K562 (cell line): ENCODE results near the gene ZNF613. TPM values are rescaled to one million over a fixed set of nuclear protein-coding genes. Genes with fewer than 3 reads are reported as not detected.

Source experiments
- ARID1B ChIP-seq: fragments of 450-650 bp; IDR thresholded peaks from 2 replicates; pipeline ENCODE4 v1.6.1; 2016; ENCODE audit warnings: antibody characterized with exemption, mild to moderate bottlenecking, inconsistent platforms
- ESRRB ChIP-seq: fragments of 250-450 bp; sonication (Bioruptor Pico); IDR thresholded peaks from 2 replicates; pipeline ENCODE4 v1.5.0; 2020; ENCODE audit warnings: mild to moderate bottlenecking, moderate library complexity, borderline replicate concordance
- FOXA1 ChIP-seq: fragments of 450-650 bp; IDR thresholded peaks from 2 replicates; pipeline ENCODE4 v1.6.1; 2016; ENCODE audit warnings: mild to moderate bottlenecking, borderline replicate concordance
- FOXJ2 ChIP-seq: fragments of 200-800 bp; sonication (Bioruptor generic); IDR thresholded peaks from 2 replicates; pipeline ENCODE4 v1.6.1; 2016; ENCODE audit warnings: missing genetic modification characterization, missing compliant biosample characterization
- HDGF ChIP-seq: fragments of 450-650 bp; IDR thresholded peaks from 2 replicates; pipeline ENCODE4 v1.6.1; 2016
- HEY1 ChIP-seq: fragments of 250-450 bp; sonication (Bioruptor Pico); IDR thresholded peaks from 2 replicates; pipeline ENCODE4 v1.5.0; 2020; ENCODE audit warnings: mild to moderate bottlenecking, moderate library complexity, borderline replicate concordance
- HIVEP1 ChIP-seq: fragments of 250-450 bp; sonication (Bioruptor Pico); IDR thresholded peaks from 2 replicates; pipeline ENCODE4 v1.4.0; 2020; ENCODE audit warnings: mild to moderate bottlenecking
- HNRNPUL1 ChIP-seq: fragments of 200-400 bp; formaldehyde crosslinking; IDR thresholded peaks from 2 replicates; pipeline ENCODE4 v1.6.1; 2017; ENCODE audit warnings: low read length
- MXI1 ChIP-seq: IDR thresholded peaks from 2 replicates; pipeline ENCODE4 v1.6.1; 2011; ENCODE audit warnings: low read depth, mild to moderate bottlenecking, improper control_type of control experiment, low read length
- MYNN ChIP-seq, 2 experiments: sonication (generic); formaldehyde crosslinking in 1 of 2; IDR thresholded peaks; 2 replicates each; pipeline versions ENCODE4 v1.5.0 to v1.6.1; 2016 to 2020; ENCODE audit warnings: antibody characterized with exemption in 1 of 2, missing genetic modification reagents in 1 of 2
- POLR2B ChIP-seq: fragments of 450-650 bp; IDR thresholded peaks from 2 replicates; pipeline ENCODE4 v1.6.1; 2018; ENCODE audit warnings: low read depth; ENCODE audit not compliant: partially characterized antibody
- RBM39 ChIP-seq: fragments of 200-400 bp; formaldehyde crosslinking; optimal IDR thresholded peaks from 2 replicates; pipeline ENCODE3; 2018; ENCODE audit warnings: low read depth, low read length
- TCF7L2 ChIP-seq: fragments of 150-350 bp; IDR thresholded peaks from 2 replicates; pipeline ENCODE4 v1.6.1; 2016; ENCODE audit warnings: low read depth, mild to moderate bottlenecking, low read length, moderate library complexity
- ZBED1 ChIP-seq: IDR thresholded peaks from 2 replicates; pipeline ENCODE4 v1.6.1; 2014
- ZNF143 ChIP-seq: sonication (generic); formaldehyde crosslinking; IDR thresholded peaks from 2 replicates; pipeline ENCODE4 v1.9.0; 2022; ENCODE audit warnings: mild to moderate bottlenecking, missing genetic modification reagents
- ZNF347 ChIP-seq: fragments of 450-650 bp; formaldehyde crosslinking; IDR thresholded peaks from 2 replicates; pipeline ENCODE4 v1.4.0; 2020; ENCODE audit warnings: low read depth, mild to moderate bottlenecking, moderate library complexity
- ZNF551 ChIP-seq: fragments of 250-450 bp; sonication (Bioruptor Pico); IDR thresholded peaks from 2 replicates; pipeline ENCODE4 v1.5.0; 2021; ENCODE audit warnings: mild to moderate bottlenecking, moderate library complexity
- polyA plus RNA-seq, 8 experiments: library from polyadenylated mRNA; depleted of rRNA in 4 of 8; stranded (reverse) in 5 of 8; unstranded in 3 of 8; fragments of >200 nt; fragmentation: Nextera tagmentation in 2 of 8; fragmentation: Illumina TruSeq in 1 of 8; extraction: Ambion mirVana in 2 of 8; extraction: Trizol in 1 of 8; gene quantifications; 2 replicates each; pipeline versions ENCODE4 v1.2.1 to v1.2.3, GENCODE V29; 2011 to 2014; ENCODE audit warnings: inconsistent platforms in 1 of 8, missing spikeins in 1 of 8
- total RNA-seq, 7 experiments: library from RNA; depleted of rRNA in 6 of 7; stranded (reverse); fragments of >200 nt in 6 of 7; fragmentation: Illumina TruSeq in 2 of 7; extraction: Trizol in 2 of 7; gene quantifications; 2 replicates each; pipeline versions ENCODE4 v1.2.1 to v1.2.3, GENCODE V29; 2011 to 2021; ENCODE audit warnings: low replicate concordance in 1 of 7
- TF ChIP-seq, protein P1 (sequence below): sonication (generic); formaldehyde crosslinking; IDR thresholded peaks from 2 replicates; pipeline ENCODE4 v1.8.1; 2023; ENCODE audit warnings: missing genetic modification reagents, mild to moderate bottlenecking, borderline replicate concordance
- TF ChIP-seq, protein P2 (sequence below): fragments of 450-650 bp; IDR thresholded peaks from 2 replicates; pipeline ENCODE4 v1.6.1; 2017; ENCODE audit warnings: mild to moderate bottlenecking, moderate library complexity
- TF ChIP-seq, protein P3 (sequence below): fragments of 450-650 bp; conservative IDR thresholded peaks from 2 replicates; pipeline ENCODE4 v1.6.1; 2016; ENCODE audit warnings: missing genetic modification characterization, low read depth, mild to moderate bottlenecking, missing compliant biosample characterization, moderate library complexity

The ZNF613 gene
- total and polyA plus RNA-seq, 9 of the 15 experiments (the other 6 are each of a cell fraction or from before 2014, with no cell fraction given), result 2.1 to 4.5 (median 2.7) TPM

DNA sequence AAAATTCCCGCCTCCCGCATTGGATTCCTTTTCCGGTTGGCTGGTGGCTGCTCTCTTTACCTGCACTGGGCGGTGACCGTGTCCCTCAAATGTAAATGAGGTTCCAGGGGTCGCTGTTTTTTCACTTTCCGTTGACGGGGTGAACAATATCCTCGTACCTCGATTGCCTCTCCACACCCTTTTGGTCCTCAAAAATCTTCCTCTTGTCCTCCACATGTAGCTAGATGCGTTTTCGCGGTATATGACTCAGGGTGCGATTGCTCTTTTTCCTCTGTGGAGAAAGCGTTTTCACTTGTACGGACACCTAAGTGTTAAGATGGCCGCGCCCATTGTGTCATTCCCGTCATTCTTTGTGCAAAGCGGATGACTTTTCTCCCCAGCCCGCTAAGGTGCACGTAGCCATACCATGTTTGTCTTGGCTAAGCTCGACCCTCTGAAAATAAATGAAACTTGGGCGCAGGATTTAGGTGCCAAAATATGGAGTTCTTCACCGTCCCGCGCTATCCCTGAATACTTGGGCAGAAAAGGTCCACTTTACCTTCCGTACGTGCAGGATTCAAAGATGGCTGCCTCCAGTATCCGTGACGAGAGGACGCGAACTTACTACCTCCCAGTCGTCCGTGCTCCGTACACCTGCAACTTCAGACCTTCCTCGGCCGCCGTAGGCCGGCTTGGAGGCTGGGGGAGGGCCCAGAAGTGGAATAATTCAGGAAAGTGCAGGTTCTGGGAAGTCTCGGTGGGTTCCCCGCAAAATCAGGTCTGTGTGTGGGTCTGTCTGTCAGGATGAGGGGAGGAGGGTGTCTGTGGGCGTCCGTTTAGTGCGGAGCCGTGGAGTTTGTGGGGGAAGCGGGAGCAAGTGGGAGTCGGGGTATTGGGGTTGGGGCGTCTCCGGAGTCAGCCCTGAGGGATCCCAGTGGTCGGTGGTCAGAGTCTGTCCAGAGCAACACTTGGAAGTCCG, at the start of gene ZNF613 (continued):
- no peak for TF ChIP-seq MYNN (IDR thresholded peaks at IDR 0.05)
- no peak for TF ChIP-seq MYNN (CRISPR knock-in tag; IDR thresholded peaks at IDR 0.05)
- no peak for TF ChIP-seq HDGF
- TF ChIP-seq, protein P1, sequence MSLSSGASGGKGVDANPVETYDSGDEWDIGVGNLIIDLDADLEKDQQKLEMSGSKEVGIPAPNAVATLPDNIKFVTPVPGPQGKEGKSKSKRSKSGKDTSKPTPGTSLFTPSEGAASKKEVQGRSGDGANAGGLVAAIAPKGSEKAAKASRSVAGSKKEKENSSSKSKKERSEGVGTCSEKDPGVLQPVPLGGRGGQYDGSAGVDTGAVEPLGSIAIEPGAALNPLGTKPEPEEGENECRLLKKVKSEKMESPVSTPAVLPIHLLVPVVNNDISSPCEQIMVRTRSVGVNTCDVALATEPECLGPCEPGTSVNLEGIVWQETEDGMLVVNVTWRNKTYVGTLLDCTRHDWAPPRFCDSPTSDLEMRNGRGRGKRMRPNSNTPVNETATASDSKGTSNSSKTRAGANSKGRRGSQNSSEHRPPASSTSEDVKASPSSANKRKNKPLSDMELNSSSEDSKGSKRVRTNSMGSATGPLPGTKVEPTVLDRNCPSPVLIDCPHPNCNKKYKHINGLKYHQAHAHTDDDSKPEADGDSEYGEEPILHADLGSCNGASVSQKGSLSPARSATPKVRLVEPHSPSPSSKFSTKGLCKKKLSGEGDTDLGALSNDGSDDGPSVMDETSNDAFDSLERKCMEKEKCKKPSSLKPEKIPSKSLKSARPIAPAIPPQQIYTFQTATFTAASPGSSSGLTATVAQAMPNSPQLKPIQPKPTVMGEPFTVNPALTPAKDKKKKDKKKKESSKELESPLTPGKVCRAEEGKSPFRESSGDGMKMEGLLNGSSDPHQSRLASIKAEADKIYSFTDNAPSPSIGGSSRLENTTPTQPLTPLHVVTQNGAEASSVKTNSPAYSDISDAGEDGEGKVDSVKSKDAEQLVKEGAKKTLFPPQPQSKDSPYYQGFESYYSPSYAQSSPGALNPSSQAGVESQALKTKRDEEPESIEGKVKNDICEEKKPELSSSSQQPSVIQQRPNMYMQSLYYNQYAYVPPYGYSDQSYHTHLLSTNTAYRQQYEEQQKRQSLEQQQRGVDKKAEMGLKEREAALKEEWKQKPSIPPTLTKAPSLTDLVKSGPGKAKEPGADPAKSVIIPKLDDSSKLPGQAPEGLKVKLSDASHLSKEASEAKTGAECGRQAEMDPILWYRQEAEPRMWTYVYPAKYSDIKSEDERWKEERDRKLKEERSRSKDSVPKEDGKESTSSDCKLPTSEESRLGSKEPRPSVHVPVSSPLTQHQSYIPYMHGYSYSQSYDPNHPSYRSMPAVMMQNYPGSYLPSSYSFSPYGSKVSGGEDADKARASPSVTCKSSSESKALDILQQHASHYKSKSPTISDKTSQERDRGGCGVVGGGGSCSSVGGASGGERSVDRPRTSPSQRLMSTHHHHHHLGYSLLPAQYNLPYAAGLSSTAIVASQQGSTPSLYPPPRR (CRISPR knock-in tag), result no peak
- peak; percentile 61 for TF ChIP-seq POLR2B
- 0 out of 2 replicates have a peak, but pooled peaks have one; percentile 41 for TF ChIP-seq ZNF143 (CRISPR knock-in tag)
- TF ChIP-seq HEY1 (CRISPR knock-in tag), result no peak
- TF ChIP-seq FOXA1, result no peak
- no peak for TF ChIP-seq ESRRB (CRISPR knock-in tag)
- TF ChIP-seq RBM39, result no peak
- TF ChIP-seq, protein P2, sequence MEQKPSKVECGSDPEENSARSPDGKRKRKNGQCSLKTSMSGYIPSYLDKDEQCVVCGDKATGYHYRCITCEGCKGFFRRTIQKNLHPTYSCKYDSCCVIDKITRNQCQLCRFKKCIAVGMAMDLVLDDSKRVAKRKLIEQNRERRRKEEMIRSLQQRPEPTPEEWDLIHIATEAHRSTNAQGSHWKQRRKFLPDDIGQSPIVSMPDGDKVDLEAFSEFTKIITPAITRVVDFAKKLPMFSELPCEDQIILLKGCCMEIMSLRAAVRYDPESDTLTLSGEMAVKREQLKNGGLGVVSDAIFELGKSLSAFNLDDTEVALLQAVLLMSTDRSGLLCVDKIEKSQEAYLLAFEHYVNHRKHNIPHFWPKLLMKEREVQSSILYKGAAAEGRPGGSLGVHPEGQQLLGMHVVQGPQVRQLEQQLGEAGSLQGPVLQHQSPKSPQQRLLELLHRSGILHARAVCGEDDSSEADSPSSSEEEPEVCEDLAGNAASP, result no peak
- peak; percentile 77 for TF ChIP-seq TCF7L2
- 0 out of 2 replicates have a peak, but pooled peaks have one; percentile 31 for TF ChIP-seq HNRNPUL1
- TF ChIP-seq ZNF551 (CRISPR knock-in tag), result no peak
- no peak for TF ChIP-seq ARID1B
- TF ChIP-seq MXI1, result no peak
- no peak for TF ChIP-seq ZBED1
- TF ChIP-seq FOXJ2 (tag), result peak; percentile 59; the same call in 1 of the 2 replicates
- TF ChIP-seq ZNF347 (CRISPR knock-in tag), result no peak
- TF ChIP-seq, protein P3, sequence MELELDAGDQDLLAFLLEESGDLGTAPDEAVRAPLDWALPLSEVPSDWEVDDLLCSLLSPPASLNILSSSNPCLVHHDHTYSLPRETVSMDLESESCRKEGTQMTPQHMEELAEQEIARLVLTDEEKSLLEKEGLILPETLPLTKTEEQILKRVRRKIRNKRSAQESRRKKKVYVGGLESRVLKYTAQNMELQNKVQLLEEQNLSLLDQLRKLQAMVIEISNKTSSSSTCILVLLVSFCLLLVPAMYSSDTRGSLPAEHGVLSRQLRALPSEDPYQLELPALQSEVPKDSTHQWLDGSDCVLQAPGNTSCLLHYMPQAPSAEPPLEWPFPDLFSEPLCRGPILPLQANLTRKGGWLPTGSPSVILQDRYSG (tag), result peak; percentile 63; the same call in 1 of the 2 replicates
- no peak for TF ChIP-seq HIVEP1 (CRISPR knock-in tag)
